ENCODE data around the gene PLPPR1.

The PLPPR1 gene

DNA sequence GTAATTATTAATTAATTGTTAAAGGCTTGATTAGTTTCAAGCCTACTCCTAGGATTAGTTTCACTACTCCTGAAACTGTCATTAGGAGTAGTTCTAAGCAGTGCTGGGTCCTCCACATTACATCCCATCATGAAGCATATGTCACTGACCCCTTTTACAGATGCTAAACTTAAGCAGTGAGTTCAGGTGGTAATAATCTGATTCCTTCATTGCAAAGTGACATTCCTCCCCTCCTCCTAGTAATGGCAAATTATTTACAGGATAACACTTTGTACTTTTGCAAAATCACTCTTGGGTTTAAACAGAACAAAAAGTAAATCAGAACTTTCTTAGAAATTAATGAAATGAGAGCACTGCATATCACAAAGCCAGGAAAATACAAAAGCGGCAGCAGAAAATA is 303.8 kb downstream of the PLPPR1 start:
- no peak overlapping the region for H3K9ac ChIP-seq
- H3K4me3 ChIP-seq: no peak overlapping the region
- no peaks in the 10 kb centered on the region for H3K27me3 ChIP-seq
- H3K27ac ChIP-seq: no peak overlapping the region
- peaks cover 5% of the 10 kb centered on the region for H3K9me3 ChIP-seq
- TF ChIP-seq Cebpa-rat (IDR thresholded peaks at IDR 0.05): no peak
- H3K4me2 ChIP-seq: no peak overlapping the region
- no peaks in the 10 kb centered on the region for H4K20me1 ChIP-seq
- H3K36me3 ChIP-seq: no peaks in the 10 kb centered on the region
- 0 out of 2 replicates have a peak, but pooled peaks cover 4% of the 10 kb centered on the region for H3K4me1 ChIP-seq

DNA sequence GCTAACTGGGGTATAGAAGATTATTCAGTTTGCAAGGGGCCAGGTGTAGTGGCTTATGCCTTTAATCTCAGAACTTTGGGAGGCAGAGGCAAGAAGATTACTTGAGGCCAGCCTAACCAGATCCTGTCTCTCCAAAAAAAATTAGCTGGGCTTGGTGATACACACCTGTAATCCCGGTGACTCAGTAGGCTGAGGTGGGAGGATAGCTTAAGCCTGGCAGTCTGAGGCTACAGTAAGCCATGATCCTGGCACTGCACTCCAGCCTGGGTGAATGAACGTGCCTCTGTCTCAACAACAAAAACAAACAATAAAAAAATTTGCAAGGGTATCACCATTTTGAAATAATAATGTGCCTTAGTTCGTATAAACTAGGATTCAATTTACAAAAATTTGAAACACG is 305.0 kb downstream of the PLPPR1 start:
- Histone ChIP-seq H3K9ac (no peak overlapping the region), H3K9me3 (no peaks in the 10 kb centered on the region), H3K36me3 (no peaks in the 10 kb centered on the region), H3K4me3 (no peak overlapping the region), H4K20me1 (no peaks in the 10 kb centered on the region), H3K27ac (no peak overlapping the region), H3K4me2 (no peak overlapping the region), H3K27me3 (no peaks in the 10 kb centered on the region), H3K4me1 (0 out of 2 replicates have a peak, but pooled peaks cover 4% of the 10 kb centered on the region)
- no peak for TF ChIP-seq Cebpa-rat (IDR thresholded peaks at IDR 0.05)

DNA sequence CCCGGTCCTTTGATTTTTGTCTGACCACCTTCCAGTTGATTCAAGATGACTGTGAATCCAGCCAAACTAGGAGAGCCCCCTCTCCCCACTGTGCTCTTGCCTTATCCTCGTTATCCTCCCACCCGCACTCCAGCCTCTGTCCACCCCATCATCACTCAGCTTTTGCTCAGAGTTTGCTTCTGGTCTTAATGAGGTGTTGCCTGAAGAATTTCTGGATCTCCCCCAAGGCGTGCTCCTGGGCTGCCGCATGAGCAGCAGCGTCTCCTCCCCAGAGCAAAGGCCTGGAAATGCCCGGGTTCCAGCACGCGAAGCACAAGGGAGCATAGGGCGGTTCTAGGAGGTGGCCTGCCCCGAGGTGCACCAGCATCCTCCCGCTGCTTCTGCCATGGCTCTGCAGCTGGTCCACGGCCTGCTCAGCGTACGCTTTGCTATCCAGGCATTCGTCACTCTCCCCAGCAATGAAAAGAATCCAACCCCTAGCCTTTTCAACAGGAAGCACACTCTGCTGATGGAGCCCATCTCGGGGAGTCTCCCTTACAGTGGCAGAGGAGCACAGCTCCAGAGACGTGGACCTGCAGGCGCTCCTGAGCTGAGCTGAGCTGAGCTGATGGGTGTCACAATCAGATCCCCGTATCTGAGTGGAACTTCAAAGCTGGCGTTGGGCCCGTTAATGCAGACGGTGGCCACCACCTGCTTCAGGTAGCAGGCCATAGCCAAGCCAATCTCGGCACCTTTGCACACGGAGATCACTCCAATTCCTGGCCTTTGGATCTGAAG is 305.6 kb downstream of the PLPPR1 start:
- Histone ChIP-seq H3K27ac (no peak overlapping the region), H3K9me3 (no peaks in the 10 kb centered on the region), H4K20me1 (no peaks in the 10 kb centered on the region), H3K36me3 (no peaks in the 10 kb centered on the region), H3K4me2 (no peak overlapping the region), H3K9ac (no peak overlapping the region), H3K27me3 (no peaks in the 10 kb centered on the region), H3K4me3 (no peak overlapping the region), H3K4me1 (0 out of 2 replicates have a peak, but pooled peaks cover 3% of the 10 kb centered on the region)
- TF ChIP-seq Cebpa-rat (IDR thresholded peaks at IDR 0.05): no peak

DNA sequence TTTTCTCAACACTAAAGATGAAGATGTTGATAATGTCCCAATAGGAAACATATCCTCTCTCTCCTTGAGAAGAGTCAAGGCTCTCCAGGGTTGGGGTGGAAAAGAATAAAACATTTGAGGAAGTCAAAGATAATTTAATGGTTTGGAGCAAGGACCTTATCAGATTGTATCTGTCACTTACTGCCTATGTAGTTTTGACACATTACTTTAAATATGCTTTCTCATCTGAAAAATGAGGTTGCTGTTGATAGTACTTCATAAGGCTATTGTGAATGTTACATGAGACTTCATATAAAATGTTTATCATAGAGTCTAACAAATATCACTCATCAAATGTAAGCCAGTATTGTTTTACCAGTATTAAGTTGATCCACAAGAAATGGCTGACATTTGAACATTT is 307.6 kb downstream of the PLPPR1 start:
- no peaks in the 10 kb centered on the region for H3K36me3 ChIP-seq
- no peak overlapping the region for H3K4me2 ChIP-seq
- H3K9ac ChIP-seq: no peak overlapping the region
- no peaks in the 10 kb centered on the region for H4K20me1 ChIP-seq
- H3K27me3 ChIP-seq: no peaks in the 10 kb centered on the region
- no peaks in the 10 kb centered on the region for H3K9me3 ChIP-seq
- TF ChIP-seq Cebpa-rat (IDR thresholded peaks at IDR 0.05): no peak
- H3K4me1 ChIP-seq: no peaks in the 10 kb centered on the region
- no peak overlapping the region for H3K4me3 ChIP-seq
- H3K27ac ChIP-seq: no peak overlapping the region

DNA sequence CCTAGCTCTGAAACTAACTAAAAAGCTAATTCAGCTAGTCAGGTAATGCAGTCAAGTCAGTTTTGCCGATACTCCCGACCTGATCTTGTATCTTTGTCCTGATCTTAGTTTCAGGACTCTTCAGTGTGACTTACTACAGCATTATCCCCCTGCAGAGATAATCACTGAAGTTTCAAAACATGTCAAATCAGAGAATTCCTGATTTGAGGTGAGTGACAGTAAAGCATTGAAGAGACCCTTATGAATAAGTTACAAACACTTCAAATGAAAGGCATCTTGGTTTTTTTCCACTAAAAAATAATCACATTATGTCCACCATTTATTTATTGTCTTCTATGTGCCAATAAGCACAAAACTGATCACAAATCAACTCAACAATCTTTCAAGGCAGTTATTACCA is 308.7 kb downstream of the PLPPR1 start:
- Histone ChIP-seq H3K4me2 (no peak overlapping the region), H3K4me3 (no peak overlapping the region), H4K20me1 (no peaks in the 10 kb centered on the region), H3K27ac (no peak overlapping the region), H3K9me3 (no peaks in the 10 kb centered on the region), H3K27me3 (no peaks in the 10 kb centered on the region), H3K36me3 (no peaks in the 10 kb centered on the region), H3K4me1 (no peaks in the 10 kb centered on the region), H3K9ac (no peak overlapping the region)
- TF ChIP-seq Cebpa-rat (IDR thresholded peaks at IDR 0.05): no peak

DNA sequence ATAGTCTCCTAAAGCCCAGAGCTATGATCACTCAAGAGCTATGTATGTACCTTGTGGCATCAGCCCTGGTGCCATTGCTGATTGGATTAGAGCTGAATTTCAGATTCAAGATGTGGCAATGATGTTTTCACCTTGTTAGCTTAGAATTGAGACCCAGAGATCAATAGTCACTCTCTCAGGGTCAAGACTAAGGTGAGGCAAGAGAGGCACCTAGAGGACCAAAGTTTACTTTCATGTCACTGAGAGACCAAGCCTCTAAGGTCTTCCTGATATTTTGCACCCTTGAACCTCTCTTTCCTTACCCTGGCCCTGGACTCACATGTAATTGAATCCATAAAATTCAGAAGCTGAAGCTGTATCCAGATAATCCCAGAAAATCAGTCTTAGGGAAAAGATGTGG is 313.4 kb downstream of the PLPPR1 start:
- H3K4me1 ChIP-seq: no peaks in the 10 kb centered on the region
- H3K4me3 ChIP-seq: no peak overlapping the region
- TF ChIP-seq Cebpa-rat (IDR thresholded peaks at IDR 0.05): no peak
- no peaks in the 10 kb centered on the region for H3K27me3 ChIP-seq
- no peak overlapping the region for H3K4me2 ChIP-seq
- no peaks in the 10 kb centered on the region for H4K20me1 ChIP-seq
- no peaks in the 10 kb centered on the region for H3K36me3 ChIP-seq
- no peak overlapping the region for H3K27ac ChIP-seq
- no peak overlapping the region for H3K9ac ChIP-seq
- H3K9me3 ChIP-seq: no peaks in the 10 kb centered on the region

DNA sequence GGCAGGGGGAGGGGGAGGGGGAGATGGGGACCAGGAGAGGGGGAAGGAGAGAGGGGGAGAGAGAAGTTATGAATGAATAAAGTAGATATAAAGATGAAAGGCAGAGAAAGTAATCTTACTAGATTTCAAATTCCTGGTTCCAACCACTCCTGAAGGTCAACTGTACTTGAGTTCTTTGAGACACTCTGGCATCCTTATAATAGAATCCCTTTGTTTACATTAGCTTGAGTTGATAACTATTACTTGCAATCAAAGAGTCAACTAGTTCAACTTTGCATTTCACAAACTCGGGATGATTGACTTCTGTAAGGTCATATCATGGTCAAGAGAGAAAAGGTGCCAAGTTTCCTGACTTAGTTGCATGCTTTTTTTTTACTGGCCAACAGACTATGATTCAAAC is 314.1 kb downstream of the PLPPR1 start:
- H3K27me3 ChIP-seq: no peaks in the 10 kb centered on the region
- H3K4me2 ChIP-seq: no peak overlapping the region
- no peaks in the 10 kb centered on the region for H3K4me1 ChIP-seq
- H3K36me3 ChIP-seq: no peaks in the 10 kb centered on the region
- no peak overlapping the region for H3K9ac ChIP-seq
- H3K9me3 ChIP-seq: no peaks in the 10 kb centered on the region
- no peak overlapping the region for H3K27ac ChIP-seq
- TF ChIP-seq Cebpa-rat (IDR thresholded peaks at IDR 0.05): no peak
- no peak overlapping the region for H3K4me3 ChIP-seq
- no peaks in the 10 kb centered on the region for H4K20me1 ChIP-seq

DNA sequence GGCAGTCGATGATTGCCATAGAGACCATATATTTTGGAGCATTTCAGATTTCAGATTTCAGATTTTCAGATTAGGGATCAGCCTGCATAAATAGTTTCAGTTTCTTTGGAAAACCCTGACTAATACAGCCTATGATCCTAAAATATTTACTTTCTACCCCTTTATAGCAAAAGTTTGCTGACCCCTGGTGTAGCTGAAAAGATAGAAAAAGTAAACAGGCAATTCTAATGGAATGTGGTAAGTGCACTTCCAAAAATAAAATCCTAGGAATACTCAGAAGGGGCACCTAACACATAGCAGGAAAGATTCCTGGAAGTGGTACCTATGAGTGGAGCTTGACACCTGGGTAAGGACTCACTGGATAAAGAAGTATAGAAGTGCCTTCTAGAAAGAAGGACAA is 321.8 kb downstream of the PLPPR1 start:
- Histone ChIP-seq H3K4me2 (no peak overlapping the region), H3K36me3 (no peaks in the 10 kb centered on the region), H3K27me3 (no peaks in the 10 kb centered on the region), H3K27ac (no peak overlapping the region), H3K4me1 (no peaks in the 10 kb centered on the region), H3K9me3 (no peaks in the 10 kb centered on the region), H3K9ac (no peak overlapping the region), H3K4me3 (no peak overlapping the region), H4K20me1 (no peaks in the 10 kb centered on the region)
- no peak for TF ChIP-seq Cebpa-rat (IDR thresholded peaks at IDR 0.05)

DNA sequence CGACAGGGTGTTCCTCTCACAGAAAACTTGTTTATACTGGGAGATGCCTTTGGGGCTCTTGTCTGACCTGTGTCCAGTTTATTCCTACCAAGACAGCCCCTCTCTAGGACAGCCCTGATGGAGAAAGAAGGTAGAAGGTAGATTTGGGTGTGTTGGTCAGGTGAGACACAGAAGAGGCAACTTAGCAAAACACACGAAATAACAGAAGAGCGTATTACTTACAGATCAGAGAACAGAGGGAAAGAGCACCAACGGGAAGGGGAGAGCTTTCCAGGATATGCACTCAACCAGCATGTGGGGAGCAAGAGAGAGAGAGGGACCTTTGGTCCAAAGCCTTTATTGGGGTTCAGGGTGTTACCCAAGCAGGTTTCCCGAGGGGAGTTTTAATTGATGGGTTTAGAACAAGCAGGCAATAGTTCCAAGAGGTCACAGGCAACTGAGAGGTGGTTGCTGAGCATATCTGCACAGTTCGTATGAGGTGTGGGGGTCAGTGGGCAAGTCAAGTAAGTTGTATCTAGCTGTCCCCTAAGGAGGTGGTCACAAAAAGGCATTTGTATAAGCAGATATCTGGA is 324.5 kb downstream of the PLPPR1 start:
- Histone ChIP-seq H3K9ac (no peak overlapping the region), H3K4me2 (no peak overlapping the region), H3K4me3 (no peak overlapping the region), H3K27me3 (no peaks in the 10 kb centered on the region), H4K20me1 (no peaks in the 10 kb centered on the region), H3K4me1 (no peaks in the 10 kb centered on the region), H3K27ac (no peak overlapping the region), H3K9me3 (no peaks in the 10 kb centered on the region), H3K36me3 (no peaks in the 10 kb centered on the region)
- no peak for TF ChIP-seq Cebpa-rat (IDR thresholded peaks at IDR 0.05)

DNA sequence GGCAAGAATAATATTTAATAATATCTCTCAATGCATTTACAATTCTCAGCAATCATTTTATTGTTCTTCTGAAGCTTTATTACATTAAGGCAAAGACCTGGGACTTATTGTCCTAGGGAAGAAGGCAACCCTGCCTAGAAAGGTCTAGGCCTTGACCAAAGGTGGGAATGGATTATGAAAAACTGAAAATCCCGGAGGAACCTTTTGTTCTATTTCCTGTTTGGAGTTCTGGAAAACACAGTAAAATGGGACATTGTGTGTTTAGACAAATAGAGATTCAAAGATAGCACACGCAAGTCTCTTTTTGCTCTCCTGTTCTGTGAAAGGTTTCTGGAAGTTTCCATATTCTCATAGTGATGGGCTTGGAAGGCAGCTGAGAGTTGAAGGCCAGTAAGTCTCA is 325.2 kb downstream of the PLPPR1 start:
- Histone ChIP-seq H4K20me1 (no peaks in the 10 kb centered on the region), H3K36me3 (no peaks in the 10 kb centered on the region), H3K9ac (no peak overlapping the region), H3K27me3 (no peaks in the 10 kb centered on the region), H3K4me2 (no peak overlapping the region), H3K4me1 (no peaks in the 10 kb centered on the region), H3K9me3 (no peaks in the 10 kb centered on the region), H3K27ac (no peak overlapping the region), H3K4me3 (no peak overlapping the region)
- no peak for TF ChIP-seq Cebpa-rat (IDR thresholded peaks at IDR 0.05)
